HepG2 (cell line): Measurements from ENCODE around the gene FAM219A. TPM values are rescaled to one million over a fixed set of nuclear protein-coding genes. Genes with fewer than 3 reads are reported as not detected.

Experiments used
- ISL2 ChIP-seq: sonication (generic); formaldehyde crosslinking; IDR thresholded peaks from 2 replicates; pipeline ENCODE4 v1.5.0; 2020; ENCODE audit warnings: missing genetic modification reagents
- MBD4 ChIP-seq: IDR thresholded peaks from 2 replicates; pipeline ENCODE4 v1.6.1; 2012; ENCODE audit warnings: low read length, inconsistent platforms, borderline replicate concordance
- RNF2 ChIP-seq: fragments of 450-650 bp; conservative IDR thresholded peaks from 2 replicates; pipeline ENCODE4 v1.6.1; 2016; ENCODE audit warnings: low read depth
- SIN3B ChIP-seq: fragments of 150-350 bp; IDR thresholded peaks from 2 replicates; pipeline ENCODE4 v1.6.1; 2014; ENCODE audit warnings: low read length
- WIZ ChIP-seq: sonication (generic); formaldehyde crosslinking; IDR thresholded peaks from 2 replicates; pipeline ENCODE4 v1.5.1; 2020; ENCODE audit warnings: mild to moderate bottlenecking, missing genetic modification reagents
- ZBTB3 ChIP-seq: sonication (generic); formaldehyde crosslinking; IDR thresholded peaks from 2 replicates; pipeline ENCODE4 v1.4.0; 2020; ENCODE audit warnings: low read depth, mild to moderate bottlenecking, moderate library complexity, missing genetic modification reagents, borderline replicate concordance
- ZFP37 ChIP-seq: sonication (generic); formaldehyde crosslinking; IDR thresholded peaks from 2 replicates; pipeline ENCODE4 v1.4.0; 2020; ENCODE audit warnings: missing genetic modification reagents, borderline replicate concordance
- ZNF501 ChIP-seq: sonication (generic); formaldehyde crosslinking; IDR thresholded peaks from 2 replicates; pipeline ENCODE4 v1.5.1; 2020; ENCODE audit warnings: mild to moderate bottlenecking, moderate library complexity, missing genetic modification reagents
- polyA plus RNA-seq, 8 experiments: library from polyadenylated mRNA; depleted of rRNA in 3 of 8; stranded (reverse) in 7 of 8; unstranded in 1 of 8; fragments of >200 nt; fragmentation: Illumina TruSeq in 4 of 8; extraction: Trizol in 4 of 8; gene quantifications; 2 replicates each; pipeline versions ENCODE4 v1.2.1 to v1.2.3, GENCODE V29; 2011 to 2016; ENCODE audit warnings: low read depth in 4 of 8, missing spikeins in 1 of 8, mixed read lengths in 1 of 8; ENCODE audit not compliant: insufficient read depth in 1 of 8
- total RNA-seq, 5 experiments: library from RNA; depleted of rRNA; stranded (reverse); fragments of >200 nt; fragmentation: Illumina TruSeq; extraction: Trizol; gene quantifications; 2 replicates each; pipeline ENCODE4 v1.2.3, GENCODE V29; 2016; ENCODE audit warnings: low read depth in 1 of 5
- TF ChIP-seq, protein P1 (sequence below): sonication (generic); formaldehyde crosslinking; IDR thresholded peaks from 2 replicates; pipeline ENCODE4 v1.5.0; 2020; ENCODE audit warnings: mild to moderate bottlenecking, missing genetic modification reagents, borderline replicate concordance
- TF ChIP-seq, protein P2 (sequence below): IDR thresholded peaks from 2 replicates; pipeline ENCODE4 v1.6.1; 2016
- TF ChIP-seq, protein P3 (sequence below): sonication (generic); formaldehyde crosslinking; IDR thresholded peaks from 2 replicates; pipeline ENCODE4 v1.4.0; 2020; ENCODE audit warnings: mild to moderate bottlenecking, low read depth, missing genetic modification reagents
- TF ChIP-seq, protein P4 (sequence below): sonication (generic); formaldehyde crosslinking; IDR thresholded peaks from 2 replicates; pipeline ENCODE4 v1.8.1; 2023; ENCODE audit warnings: missing genetic modification reagents, mild to moderate bottlenecking, borderline replicate concordance
- TF ChIP-seq, protein P5 (sequence below): sonication (generic); formaldehyde crosslinking; conservative IDR thresholded peaks from 2 replicates; pipeline ENCODE4 v1.4.0; 2020; ENCODE audit warnings: missing genetic modification reagents
- TF ChIP-seq, protein P6 (sequence below): sonication (generic); formaldehyde crosslinking; IDR thresholded peaks from 2 replicates; pipeline ENCODE4 v1.4.0; 2020; ENCODE audit warnings: mild to moderate bottlenecking, missing genetic modification reagents
- TF ChIP-seq, protein P7 (sequence below): sonication (generic); formaldehyde crosslinking; IDR thresholded peaks from 2 replicates; pipeline ENCODE4 v1.4.0; 2020; ENCODE audit warnings: missing genetic modification reagents
- TF ChIP-seq, protein P8 (sequence below): IDR thresholded peaks from 2 replicates; pipeline ENCODE4 v1.6.1; 2016; ENCODE audit warnings: missing genetic modification reagents, missing compliant biosample characterization

FAM219A gene
- total and polyA plus RNA-seq, 2 of the 13 experiments (the other 11 are each of a cell fraction or from before 2014, with no cell fraction given): 3.9 to 6.4 TPM

DNA sequence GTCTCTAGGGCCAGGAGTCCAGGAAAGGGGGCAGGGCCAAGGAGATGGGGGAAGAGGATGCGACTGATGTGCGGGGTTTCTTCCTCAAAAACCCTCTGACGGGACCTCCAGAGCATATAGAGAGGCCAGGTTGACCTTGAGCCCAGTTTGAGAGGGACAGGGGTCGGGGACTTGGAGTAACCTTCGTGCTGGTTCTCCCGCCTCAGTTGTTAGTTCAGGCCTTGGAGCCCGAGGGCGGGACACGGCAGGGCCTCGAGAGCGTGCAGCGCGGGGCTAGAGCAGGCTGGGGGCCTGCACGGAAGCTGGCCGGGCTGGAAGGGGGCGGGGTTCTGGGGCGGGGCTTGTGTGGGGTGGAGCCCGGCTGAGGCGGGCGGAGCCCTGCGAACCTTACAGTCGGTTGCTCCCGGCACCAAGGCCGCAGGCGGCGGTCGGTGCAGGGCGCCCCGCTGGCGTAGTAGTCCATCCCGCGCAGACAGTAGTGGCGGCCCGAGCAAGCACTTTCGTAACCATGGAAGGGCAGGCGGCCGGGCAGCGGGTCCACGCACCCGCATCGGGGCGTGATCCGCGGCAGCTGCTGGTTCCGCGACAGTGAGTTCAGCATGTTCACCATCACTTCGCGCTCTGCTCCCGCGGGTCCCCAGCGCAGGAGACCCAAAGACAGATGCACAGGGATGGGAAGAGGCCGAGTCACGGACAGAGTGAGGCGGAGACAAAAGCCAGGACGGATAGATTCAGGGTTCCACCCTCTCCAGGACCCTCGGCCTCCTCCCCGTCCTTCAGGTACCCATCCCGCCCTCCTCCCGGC lies 77.7 kb downstream of the FAM219A start (continued):
- TF ChIP-seq, protein P1, sequence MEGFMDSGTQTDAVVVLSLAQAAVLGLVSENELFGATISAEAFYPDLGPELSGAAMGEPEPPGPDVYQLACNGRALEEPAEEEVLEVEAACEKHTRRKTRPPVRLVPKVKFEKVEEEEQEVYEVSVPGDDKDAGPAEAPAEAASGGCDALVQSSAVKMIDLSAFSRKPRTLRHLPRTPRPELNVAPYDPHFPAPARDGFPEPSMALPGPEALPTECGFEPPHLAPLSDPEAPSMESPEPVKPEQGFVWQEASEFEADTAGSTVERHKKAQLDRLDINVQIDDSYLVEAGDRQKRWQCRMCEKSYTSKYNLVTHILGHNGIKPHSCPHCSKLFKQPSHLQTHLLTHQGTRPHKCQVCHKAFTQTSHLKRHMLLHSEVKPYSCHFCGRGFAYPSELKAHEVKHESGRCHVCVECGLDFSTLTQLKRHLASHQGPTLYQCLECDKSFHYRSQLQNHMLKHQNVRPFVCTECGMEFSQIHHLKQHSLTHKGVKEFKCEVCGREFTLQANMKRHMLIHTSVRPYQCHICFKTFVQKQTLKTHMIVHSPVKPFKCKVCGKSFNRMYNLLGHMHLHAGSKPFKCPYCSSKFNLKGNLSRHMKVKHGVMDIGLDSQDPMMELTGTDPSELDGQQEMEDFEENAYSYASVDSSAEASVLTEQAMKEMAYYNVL (CRISPR knock-in tag): no peak
- TF ChIP-seq RNF2 (no peak), ZBTB3 (CRISPR knock-in tag) (no peak; the same call in 1 of the 2 replicates), MBD4 (no peak), SIN3B (no peak), ZNF501 (CRISPR knock-in tag) (no peak; the same call in 1 of the 2 replicates), WIZ (CRISPR knock-in tag) (no peak), ZFP37 (CRISPR knock-in tag) (peak; percentile 90; the same call in 1 of the 2 replicates), ISL2 (CRISPR knock-in tag) (no peak)
- TF ChIP-seq, protein P2, sequence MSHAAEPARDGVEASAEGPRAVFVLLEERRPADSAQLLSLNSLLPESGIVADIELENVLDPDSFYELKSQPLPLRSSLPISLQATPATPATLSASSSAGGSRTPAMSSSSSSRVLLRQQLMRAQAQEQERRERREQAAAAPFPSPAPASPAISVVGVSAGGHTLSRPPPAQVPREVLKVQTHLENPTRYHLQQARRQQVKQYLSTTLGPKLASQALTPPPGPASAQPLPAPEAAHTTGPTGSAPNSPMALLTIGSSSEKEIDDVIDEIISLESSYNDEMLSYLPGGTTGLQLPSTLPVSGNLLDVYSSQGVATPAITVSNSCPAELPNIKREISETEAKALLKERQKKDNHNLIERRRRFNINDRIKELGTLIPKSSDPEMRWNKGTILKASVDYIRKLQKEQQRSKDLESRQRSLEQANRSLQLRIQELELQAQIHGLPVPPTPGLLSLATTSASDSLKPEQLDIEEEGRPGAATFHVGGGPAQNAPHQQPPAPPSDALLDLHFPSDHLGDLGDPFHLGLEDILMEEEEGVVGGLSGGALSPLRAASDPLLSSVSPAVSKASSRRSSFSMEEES (CRISPR knock-in tag): peak; percentile 74
- TF ChIP-seq, protein P3, sequence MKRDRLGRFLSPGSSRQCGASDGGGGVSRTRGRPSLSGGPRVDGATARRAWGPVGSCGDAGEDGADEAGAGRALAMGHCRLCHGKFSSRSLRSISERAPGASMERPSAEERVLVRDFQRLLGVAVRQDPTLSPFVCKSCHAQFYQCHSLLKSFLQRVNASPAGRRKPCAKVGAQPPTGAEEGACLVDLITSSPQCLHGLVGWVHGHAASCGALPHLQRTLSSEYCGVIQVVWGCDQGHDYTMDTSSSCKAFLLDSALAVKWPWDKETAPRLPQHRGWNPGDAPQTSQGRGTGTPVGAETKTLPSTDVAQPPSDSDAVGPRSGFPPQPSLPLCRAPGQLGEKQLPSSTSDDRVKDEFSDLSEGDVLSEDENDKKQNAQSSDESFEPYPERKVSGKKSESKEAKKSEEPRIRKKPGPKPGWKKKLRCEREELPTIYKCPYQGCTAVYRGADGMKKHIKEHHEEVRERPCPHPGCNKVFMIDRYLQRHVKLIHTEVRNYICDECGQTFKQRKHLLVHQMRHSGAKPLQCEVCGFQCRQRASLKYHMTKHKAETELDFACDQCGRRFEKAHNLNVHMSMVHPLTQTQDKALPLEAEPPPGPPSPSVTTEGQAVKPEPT (CRISPR knock-in tag): 0 out of 2 replicates have a peak, but pooled peaks have one; percentile 12
- TF ChIP-seq, protein P4, sequence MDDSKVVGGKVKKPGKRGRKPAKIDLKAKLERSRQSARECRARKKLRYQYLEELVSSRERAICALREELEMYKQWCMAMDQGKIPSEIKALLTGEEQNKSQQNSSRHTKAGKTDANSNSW (CRISPR knock-in tag): peak; percentile 16; the same call in 1 of the 2 replicates
- TF ChIP-seq, protein P5, sequence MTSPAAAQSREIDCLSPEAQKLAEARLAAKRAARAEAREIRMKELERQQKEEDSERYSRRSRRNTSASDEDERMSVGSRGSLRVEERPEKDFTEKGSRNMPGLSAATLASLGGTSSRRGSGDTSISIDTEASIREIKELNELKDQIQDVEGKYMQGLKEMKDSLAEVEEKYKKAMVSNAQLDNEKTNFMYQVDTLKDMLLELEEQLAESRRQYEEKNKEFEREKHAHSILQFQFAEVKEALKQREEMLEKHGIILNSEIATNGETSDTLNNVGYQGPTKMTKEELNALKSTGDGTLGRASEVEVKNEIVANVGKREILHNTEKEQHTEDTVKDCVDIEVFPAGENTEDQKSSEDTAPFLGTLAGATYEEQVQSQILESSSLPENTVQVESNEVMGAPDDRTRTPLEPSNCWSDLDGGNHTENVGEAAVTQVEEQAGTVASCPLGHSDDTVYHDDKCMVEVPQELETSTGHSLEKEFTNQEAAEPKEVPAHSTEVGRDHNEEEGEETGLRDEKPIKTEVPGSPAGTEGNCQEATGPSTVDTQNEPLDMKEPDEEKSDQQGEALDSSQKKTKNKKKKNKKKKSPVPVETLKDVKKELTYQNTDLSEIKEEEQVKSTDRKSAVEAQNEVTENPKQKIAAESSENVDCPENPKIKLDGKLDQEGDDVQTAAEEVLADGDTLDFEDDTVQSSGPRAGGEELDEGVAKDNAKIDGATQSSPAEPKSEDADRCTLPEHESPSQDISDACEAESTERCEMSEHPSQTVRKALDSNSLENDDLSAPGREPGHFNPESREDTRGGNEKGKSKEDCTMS: no peak
- TF ChIP-seq, protein P6, sequence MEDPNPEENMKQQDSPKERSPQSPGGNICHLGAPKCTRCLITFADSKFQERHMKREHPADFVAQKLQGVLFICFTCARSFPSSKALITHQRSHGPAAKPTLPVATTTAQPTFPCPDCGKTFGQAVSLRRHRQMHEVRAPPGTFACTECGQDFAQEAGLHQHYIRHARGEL: no peak; the same call in 1 of the 2 replicates
- TF ChIP-seq, protein P7, sequence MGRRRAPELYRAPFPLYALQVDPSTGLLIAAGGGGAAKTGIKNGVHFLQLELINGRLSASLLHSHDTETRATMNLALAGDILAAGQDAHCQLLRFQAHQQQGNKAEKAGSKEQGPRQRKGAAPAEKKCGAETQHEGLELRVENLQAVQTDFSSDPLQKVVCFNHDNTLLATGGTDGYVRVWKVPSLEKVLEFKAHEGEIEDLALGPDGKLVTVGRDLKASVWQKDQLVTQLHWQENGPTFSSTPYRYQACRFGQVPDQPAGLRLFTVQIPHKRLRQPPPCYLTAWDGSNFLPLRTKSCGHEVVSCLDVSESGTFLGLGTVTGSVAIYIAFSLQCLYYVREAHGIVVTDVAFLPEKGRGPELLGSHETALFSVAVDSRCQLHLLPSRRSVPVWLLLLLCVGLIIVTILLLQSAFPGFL (CRISPR knock-in tag): no peak
- TF ChIP-seq, protein P8, sequence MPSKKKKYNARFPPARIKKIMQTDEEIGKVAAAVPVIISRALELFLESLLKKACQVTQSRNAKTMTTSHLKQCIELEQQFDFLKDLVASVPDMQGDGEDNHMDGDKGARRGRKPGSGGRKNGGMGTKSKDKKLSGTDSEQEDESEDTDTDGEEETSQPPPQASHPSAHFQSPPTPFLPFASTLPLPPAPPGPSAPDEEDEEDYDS (CRISPR knock-in tag): peak; percentile 37; the same call in 1 of the 2 replicates
